Smooth muscle cell (in vitro differentiated cells): Measurements from ENCODE around the gene ASCL5. TPM values are rescaled to one million over a fixed set of nuclear protein-coding genes. Genes with fewer than 3 reads are reported as not detected.
"Not testable (repeated sequence)": the region's sequence is repeated elsewhere in the genome, so short reads cannot be mapped to it uniquely, and the experiment has no call there.

Experiments used
- DNase-seq: peaks from one replicate; lab custom pipeline; 2025; ENCODE audit not compliant: unreplicated experiment; lab: John Stamatoyannopoulos, UW
- H2AFZ ChIP-seq: fragments of 200-600 bp; sonication (generic); 2 replicates; pipeline ENCODE4 v1.6.0; 2016; ENCODE audit warnings: antibody characterized with exemption, low read depth, mild to moderate bottlenecking
- H3F3A ChIP-seq: fragments of 200-600 bp; sonication (generic); 2 replicates; pipeline ENCODE4 v1.6.0; 2017; ENCODE audit warnings: antibody characterized with exemption, low read depth
- H3K27ac ChIP-seq: fragments of 200-600 bp; sonication (generic); 2 replicates; pipeline ENCODE4 v1.5.1; 2016; ENCODE audit warnings: low read depth, mild to moderate bottlenecking
- H3K27me3 ChIP-seq: fragments of 200-600 bp; sonication (generic); 2 replicates; pipeline ENCODE4 v1.6.1; 2016; ENCODE audit warnings: low read depth, mild to moderate bottlenecking
- H3K36me3 ChIP-seq: fragments of 200-600 bp; sonication (generic); 2 replicates; pipeline ENCODE4 v1.5.1; 2016; ENCODE audit warnings: low read depth
- H3K4me1 ChIP-seq: fragments of 200-600 bp; sonication (generic); 2 replicates; pipeline ENCODE4 v1.5.1; 2016; ENCODE audit warnings: low read depth
- H3K4me2 ChIP-seq: fragments of 200-600 bp; sonication (generic); 2 replicates; pipeline ENCODE4 v1.6.0; 2016; ENCODE audit warnings: mild to moderate bottlenecking
- H3K4me3 ChIP-seq: fragments of 200-600 bp; sonication (generic); 2 replicates; pipeline ENCODE4 v1.5.1; 2016; ENCODE audit warnings: mild to moderate bottlenecking
- H3K79me2 ChIP-seq: fragments of 200-600 bp; sonication (generic); 2 replicates; pipeline ENCODE4 v1.6.0; 2016; ENCODE audit warnings: low read depth, mild to moderate bottlenecking
- H3K9ac ChIP-seq: fragments of 200-600 bp; sonication (generic); 2 replicates; pipeline ENCODE4 v1.6.0; 2016; ENCODE audit warnings: low read depth
- H3K9me3 ChIP-seq: fragments of 200-600 bp; sonication (generic); replicated peaks from 2 replicates; pipeline ENCODE4 v1.5.1; 2016; ENCODE audit warnings: low read depth
- H4K20me1 ChIP-seq: fragments of 200-600 bp; sonication (generic); 2 replicates; pipeline ENCODE4 v1.6.0; 2016; ENCODE audit warnings: low read depth
- WGBS: methylation state at CpG from one replicate; pipeline ENCODE4 v1.1.7; 2016; ENCODE audit warnings: low lambda C conversion rate; 5-methylcytosine and 5-hydroxymethylcytosine counted together
- polyA plus RNA-seq: library from polyadenylated mRNA; unstranded; fragments of >200 nt; fragmentation: Nextera tagmentation; extraction: Ambion mirVana; gene quantifications from 2 replicates; pipeline ENCODE4 v1.2.1, GENCODE V29; 2016
- total RNA-seq: library from RNA; depleted of rRNA; stranded (reverse); fragments of >200 nt; gene quantifications from 2 replicates; pipeline ENCODE4 v1.2.3, GENCODE V29; 2014
- TF ChIP-seq, protein P1 (sequence below): fragments of 200-600 bp; sonication (generic); IDR thresholded peaks from 2 replicates; pipeline ENCODE4 v1.5.1; 2017; ENCODE audit warnings: borderline replicate concordance, mild to moderate bottlenecking, antibody characterized with exemption; ENCODE audit not compliant: insufficient read depth, poor library complexity, severe bottlenecking

Gene ASCL5
- total and polyA plus RNA-seq, 2 experiments from 2014 or later: not detected

GRCh38 chr1:201167041-201167991 lies 40.3 kb upstream of the ASCL5 start:
- 86% methylated on average over 13 of the region's 13 CpGs for WGBS
- Histone ChIP-seq H3K9ac (no peak overlapping the region), H3K4me1 (no peaks in the 10 kb centered on the region), H3K4me3 (no peak overlapping the region), H2AFZ (no peak overlapping the region), H3K36me3 (no peaks in the 10 kb centered on the region), H3F3A (peaks cover 16% of the 10 kb centered on the region), H3K27me3 (no peaks in the 10 kb centered on the region), H3K9me3 (no peaks in the 10 kb centered on the region), H3K4me2 (no peak overlapping the region), H4K20me1 (no peaks in the 10 kb centered on the region), H3K27ac (no peak overlapping the region), H3K79me2 (no peaks in the 10 kb centered on the region)
- TF ChIP-seq, protein P1, sequence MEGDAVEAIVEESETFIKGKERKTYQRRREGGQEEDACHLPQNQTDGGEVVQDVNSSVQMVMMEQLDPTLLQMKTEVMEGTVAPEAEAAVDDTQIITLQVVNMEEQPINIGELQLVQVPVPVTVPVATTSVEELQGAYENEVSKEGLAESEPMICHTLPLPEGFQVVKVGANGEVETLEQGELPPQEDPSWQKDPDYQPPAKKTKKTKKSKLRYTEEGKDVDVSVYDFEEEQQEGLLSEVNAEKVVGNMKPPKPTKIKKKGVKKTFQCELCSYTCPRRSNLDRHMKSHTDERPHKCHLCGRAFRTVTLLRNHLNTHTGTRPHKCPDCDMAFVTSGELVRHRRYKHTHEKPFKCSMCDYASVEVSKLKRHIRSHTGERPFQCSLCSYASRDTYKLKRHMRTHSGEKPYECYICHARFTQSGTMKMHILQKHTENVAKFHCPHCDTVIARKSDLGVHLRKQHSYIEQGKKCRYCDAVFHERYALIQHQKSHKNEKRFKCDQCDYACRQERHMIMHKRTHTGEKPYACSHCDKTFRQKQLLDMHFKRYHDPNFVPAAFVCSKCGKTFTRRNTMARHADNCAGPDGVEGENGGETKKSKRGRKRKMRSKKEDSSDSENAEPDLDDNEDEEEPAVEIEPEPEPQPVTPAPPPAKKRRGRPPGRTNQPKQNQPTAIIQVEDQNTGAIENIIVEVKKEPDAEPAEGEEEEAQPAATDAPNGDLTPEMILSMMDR: no peak
- DNase-seq: no peak

DNA sequence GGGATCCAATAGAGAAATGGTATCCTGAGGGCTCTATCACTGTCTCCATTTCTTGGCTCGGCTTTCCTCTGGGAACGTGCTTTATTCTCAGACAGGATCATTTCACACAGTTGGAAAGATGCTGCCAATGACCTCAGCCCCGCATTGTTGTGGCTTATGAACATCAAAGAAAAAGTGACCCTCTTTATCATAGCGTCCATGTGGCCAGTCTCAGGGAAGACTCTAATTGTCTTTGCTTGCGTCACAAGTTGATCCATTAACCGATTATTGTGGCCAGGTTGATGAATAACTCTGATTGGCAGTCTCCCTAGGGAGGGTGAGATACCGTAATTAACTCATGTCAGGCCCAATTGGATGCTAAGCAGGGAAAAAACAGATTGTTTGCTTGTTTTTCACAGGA lies 37.7 kb upstream of the ASCL5 start:
- no peaks in the 10 kb centered on the region for H3K36me3 ChIP-seq
- no peaks in the 10 kb centered on the region for H3K9me3 ChIP-seq
- H2AFZ ChIP-seq: no peak overlapping the region
- peaks cover 4% of the 10 kb centered on the region for H3F3A ChIP-seq
- H3K9ac ChIP-seq: no peak overlapping the region
- no peaks in the 10 kb centered on the region for H4K20me1 ChIP-seq
- H3K4me3 ChIP-seq: no peak overlapping the region
- no peaks in the 10 kb centered on the region for H3K79me2 ChIP-seq
- H3K27ac ChIP-seq: no peak overlapping the region
- H3K4me1 ChIP-seq: no peaks in the 10 kb centered on the region
- no peaks in the 10 kb centered on the region for H3K27me3 ChIP-seq
- DNase-seq: no peak
- TF ChIP-seq, protein P1: no peak
- no peak overlapping the region for H3K4me2 ChIP-seq
- 73% methylated on average over 7 of the region's 7 CpGs for WGBS

DNA sequence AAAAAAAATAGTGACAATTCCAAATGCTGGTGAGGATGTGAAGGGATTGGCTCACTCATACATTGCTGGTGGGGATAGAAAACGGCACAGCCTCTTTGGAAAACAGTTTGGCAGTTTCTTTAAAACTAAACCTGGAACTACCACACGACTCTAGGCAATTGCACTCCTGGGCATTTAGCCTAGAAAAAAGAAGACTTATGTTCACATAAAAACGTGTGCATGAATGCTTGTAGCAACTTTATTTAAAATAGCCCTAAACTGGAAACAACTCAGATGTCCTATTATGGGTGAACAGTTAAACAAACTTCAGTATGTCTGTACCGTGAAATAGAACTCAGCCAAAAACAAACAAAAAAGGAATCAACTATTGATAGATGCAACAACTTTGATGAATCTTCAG lies 36.7 kb upstream of the ASCL5 start:
- TF ChIP-seq, protein P1: no peak
- no peaks in the 10 kb centered on the region for H3K9me3 ChIP-seq
- no peak overlapping the region for H2AFZ ChIP-seq
- H3K36me3 ChIP-seq: no peaks in the 10 kb centered on the region
- no peak overlapping the region for H3K4me2 ChIP-seq
- H3F3A ChIP-seq: no peaks in the 10 kb centered on the region
- no peaks in the 10 kb centered on the region for H3K79me2 ChIP-seq
- DNase-seq: no peak
- no peak overlapping the region for H3K4me3 ChIP-seq
- H4K20me1 ChIP-seq: no peaks in the 10 kb centered on the region
- no peak overlapping the region for H3K9ac ChIP-seq
- WGBS: 77% methylated on average over 4 of the region's 4 CpGs
- H3K27me3 ChIP-seq: no peaks in the 10 kb centered on the region
- no peak overlapping the region for H3K27ac ChIP-seq
- H3K4me1 ChIP-seq: no peaks in the 10 kb centered on the region

DNA sequence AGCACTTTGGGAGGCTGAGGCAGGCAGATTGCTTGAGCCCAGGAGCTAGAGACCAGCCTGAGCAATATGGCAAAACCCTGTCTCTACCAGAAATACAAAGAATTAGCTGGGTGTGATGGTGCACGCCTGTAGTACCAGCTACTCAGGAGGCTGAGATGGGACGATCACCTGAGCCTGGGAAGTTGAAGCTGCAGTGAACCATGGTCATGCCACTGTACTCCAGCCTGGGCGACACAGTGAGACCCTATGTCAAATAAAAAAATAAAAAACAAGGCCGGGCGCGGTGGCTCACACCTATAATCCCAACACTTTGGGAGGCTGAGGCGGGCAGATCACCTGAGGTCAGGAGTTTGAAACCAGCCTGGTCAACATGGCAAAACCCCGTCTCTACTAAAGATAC lies 36.1 kb upstream of the ASCL5 start:
- not testable (repeated sequence) for H3K27me3 ChIP-seq, H3K27ac ChIP-seq, DNase-seq, H3K9ac ChIP-seq, H3K36me3 ChIP-seq, H3K79me2 ChIP-seq, H4K20me1 ChIP-seq, H3K4me1 ChIP-seq, H3K9me3 ChIP-seq, H3K4me3 ChIP-seq, H2AFZ ChIP-seq, H3F3A ChIP-seq, H3K4me2 ChIP-seq
- WGBS: 96% methylated on average over 8 of the region's 8 CpGs
